Thymus (tissue), 11 donors: ENCODE results near the gene CENPQ. TPM values are rescaled to one million over a fixed set of nuclear protein-coding genes. Genes with fewer than 3 reads are reported as not detected.

Experiments
- DNase-seq, 9 donors: peaks; one replicate each; pipeline ENCODE4 v3.0.0-alpha.2; 2013; ENCODE audit warnings: low spot score in 9 of 9, low read depth in 6 of 9, missing footprints in 1 of 9
- H3K27ac ChIP-seq, 2 donors: one replicate each; pipeline ENCODE4 v1.5.1; 2013; ENCODE audit warnings: control low read depth in 1 of 2, low read depth in 1 of 2, low read length in 1 of 2, mild to moderate bottlenecking in 1 of 2, moderate library complexity in 1 of 2
- H3K27me3 ChIP-seq, 2 donors: one replicate each; pipeline ENCODE4 v1.5.1; 2013; ENCODE audit warnings: low read length in 1 of 2; ENCODE audit not compliant: control insufficient read depth in 2 of 2, insufficient read depth in 1 of 2
- H3K36me3 ChIP-seq, 2 donors: one replicate each; pipeline ENCODE4 v1.5.1; 2013; ENCODE audit warnings: low read length in 1 of 2, mild to moderate bottlenecking in 1 of 2, moderate library complexity in 1 of 2; ENCODE audit not compliant: control insufficient read depth in 2 of 2, insufficient read depth in 2 of 2
- H3K4me1 ChIP-seq, 2 donors: one replicate each; pipeline ENCODE4 v1.5.1; 2013; ENCODE audit warnings: low read length in 2 of 2; ENCODE audit not compliant: control insufficient read depth in 2 of 2, insufficient read depth in 2 of 2
- H3K4me3 ChIP-seq, 2 donors: one replicate each; pipeline ENCODE4 v1.5.1; 2013; ENCODE audit warnings: low read length in 2 of 2, control low read depth in 1 of 2, mild to moderate bottlenecking in 1 of 2
- H3K9me3 ChIP-seq, 2 donors: one replicate each; pipeline ENCODE4 v1.5.1; 2013; ENCODE audit warnings: low read length in 1 of 2, mild to moderate bottlenecking in 1 of 2; ENCODE audit not compliant: control insufficient read depth in 2 of 2, insufficient read depth in 1 of 2
- WGBS: extraction: QIAGEN DNeasy Blood & Tissue Kit; methylation state at CpG from one replicate; pipeline ENCODE4 v1.1.7; 2013; 5-methylcytosine and 5-hydroxymethylcytosine counted together
- polyA plus RNA-seq: library from polyadenylated mRNA; stranded (reverse); fragments of 200-250 nt; gene quantifications from one replicate; pipeline ENCODE4 v1.2.3, GENCODE V29; 2013
- total RNA-seq: library from RNA; stranded (reverse); fragments of 120-200 nt; gene quantifications from one replicate; pipeline ENCODE4 v1.2.4, GENCODE V29; 2013
- donor health status: healthy.

Gene CENPQ
- total and polyA plus RNA-seq, 2 donors = 9.8 to 13.6 TPM

GRCh38 chr6:49514571-49515484 lies 51.7 kb downstream of the CENPQ start:
- Histone ChIP-seq H3K4me1 (no peaks in the 10 kb centered on the region), H3K9me3 (no peaks in the 10 kb centered on the region), H3K36me3 (no peaks in the 10 kb centered on the region), H3K27me3 (no peaks in the 10 kb centered on the region), H3K4me3 (no peak overlapping the region), H3K27ac (no peak overlapping the region)
- no peak for DNase-seq
- WGBS = 82% methylated on average over 8 of the region's 8 CpGs

- DNase-seq = no peak
- Histone ChIP-seq H3K27me3 (no peaks in the 10 kb centered on the region), H3K36me3 (no peaks in the 10 kb centered on the region), H3K4me1 (no peaks in the 10 kb centered on the region), H3K27ac (no peak overlapping the region), H3K4me3 (no peak overlapping the region), H3K9me3 (no peaks in the 10 kb centered on the region)
- WGBS = 71% methylated on average over 10 of the region's 10 CpGs
These were observed 52.4 kb downstream of the CENPQ start for GRCh38 chr6:49515485-49516146.

- Histone ChIP-seq H3K27me3 (no peaks in the 10 kb centered on the region), H3K4me1 (no peaks in the 10 kb centered on the region), H3K4me3 (no peak overlapping the region), H3K36me3 (no peaks in the 10 kb centered on the region), H3K27ac (no peak overlapping the region), H3K9me3 (no peaks in the 10 kb centered on the region)
- 94% methylated on average over 4 of the region's 4 CpGs for WGBS
- DNase-seq = no peak
These were observed 53.0 kb downstream of the CENPQ start for GRCh38 chr6:49516147-49516505.

- Histone ChIP-seq H3K9me3 (no peaks in the 10 kb centered on the region), H3K4me3 (no peak overlapping the region), H3K27ac (no peak overlapping the region), H3K4me1 (no peaks in the 10 kb centered on the region), H3K36me3 (no peaks in the 10 kb centered on the region), H3K27me3 (no peaks in the 10 kb centered on the region)
- 98% methylated on average over 2 of the region's 2 CpGs for WGBS
- no peak for DNase-seq
These were observed 54.7 kb downstream of the CENPQ start for GRCh38 chr6:49517919-49518318.

GRCh38 chr6:49519660-49520059 lies 56.5 kb downstream of the CENPQ start:
- Histone ChIP-seq H3K27ac (no peak overlapping the region), H3K9me3 (no peaks in the 10 kb centered on the region), H3K4me3 (no peak overlapping the region), H3K4me1 (no peaks in the 10 kb centered on the region), H3K36me3 (no peaks in the 10 kb centered on the region), H3K27me3 (no peaks in the 10 kb centered on the region)
- 97% methylated on average over 1 of the region's 1 CpG for WGBS
- no peak for DNase-seq

GRCh38 chr6:49522710-49523593 lies 59.8 kb downstream of the CENPQ start:
- Histone ChIP-seq H3K36me3 (no peaks in the 10 kb centered on the region), H3K4me1 (no peaks in the 10 kb centered on the region), H3K9me3 (no peaks in the 10 kb centered on the region), H3K27ac (no peak overlapping the region), H3K4me3 (no peak overlapping the region), H3K27me3 (no peaks in the 10 kb centered on the region)
- 92% methylated on average over 7 of the region's 7 CpGs for WGBS
- DNase-seq = no peak

- H3K27ac ChIP-seq = no peak overlapping the region
- 98% methylated on average over 1 of the region's 1 CpG for WGBS
- H3K9me3 ChIP-seq = no peaks in the 10 kb centered on the region
- H3K27me3 ChIP-seq = no peaks in the 10 kb centered on the region
- no peak overlapping the region for H3K4me3 ChIP-seq
- DNase-seq = no peak
- H3K4me1 ChIP-seq = no peaks in the 10 kb centered on the region
- no peaks in the 10 kb centered on the region for H3K36me3 ChIP-seq
These were observed 60.7 kb downstream of the CENPQ start for GRCh38 chr6:49523901-49524300.

- H3K9me3 ChIP-seq = no peaks in the 10 kb centered on the region
- no peaks in the 10 kb centered on the region for H3K27me3 ChIP-seq
- 95% methylated on average over 7 of the region's 7 CpGs for WGBS
- no peaks in the 10 kb centered on the region for H3K4me1 ChIP-seq
- no peak overlapping the region for H3K4me3 ChIP-seq
- H3K36me3 ChIP-seq = no peaks in the 10 kb centered on the region
- no peak for DNase-seq
- no peak overlapping the region for H3K27ac ChIP-seq
These were observed 61.4 kb downstream of the CENPQ start for GRCh38 chr6:49524541-49524940.

GRCh38 chr6:49526598-49526997 lies 63.4 kb downstream of the CENPQ start:
- no peaks in the 10 kb centered on the region for H3K4me1 ChIP-seq
- no peaks in the 10 kb centered on the region for H3K36me3 ChIP-seq
- H3K9me3 ChIP-seq = no peaks in the 10 kb centered on the region
- H3K27ac ChIP-seq = no peak overlapping the region
- H3K4me3 ChIP-seq = no peak overlapping the region
- DNase-seq = no peak
- 95% methylated on average over 12 of the region's 12 CpGs for WGBS
- H3K27me3 ChIP-seq = no peaks in the 10 kb centered on the region
